MCF 10A (cell line): ENCODE results near the gene PPP1R16B. TPM values are rescaled to one million over a fixed set of nuclear protein-coding genes. Genes with fewer than 3 reads are reported as not detected.

Source experiments
- BruUV-seq: library from RNA; stranded (reverse); fragments of 400-500 nt; replicated peaks from 2 replicates; lab custom pipeline; 2021; lab: Mats Ljungman, UMichigan
- CTCF ChIA-PET: fragments of 300-600 bp; sonication (Branson Sonifier 250); formaldehyde crosslinking; extraction: SDS; loops from one replicate; lab custom pipeline; 2021; ENCODE audit warnings: antibody characterized with exemption, inconsistent platforms; lab: Yijun Ruan, JAX
- POLR2A ChIA-PET: fragments of 300-600, 350-650 bp; sonication (Branson Sonifier 250); formaldehyde crosslinking; extraction: SDS; loops from one replicate; lab custom pipeline; 2020; ENCODE audit warnings: antibody characterized with exemption, inconsistent platforms; lab: Yijun Ruan, JAX
- DNase-seq: peaks from one replicate; pipeline ENCODE4 v3.0.0-alpha.2; 2018; ENCODE audit not compliant: unreplicated experiment
- H3K27ac Mint-ChIP-seq: one replicate; pipeline ENCODE4 v1.8.0; 2022; ENCODE audit warnings: mild to moderate bottlenecking, low read depth, mixed read lengths; ENCODE audit not compliant: unreplicated experiment
- H3K27me3 Mint-ChIP-seq: one replicate; pipeline ENCODE4 v1.8.0; 2022; ENCODE audit warnings: mixed read lengths; ENCODE audit not compliant: insufficient read depth, unreplicated experiment
- H3K36me3 Mint-ChIP-seq: one replicate; pipeline ENCODE4 v1.8.0; 2022; ENCODE audit warnings: mild to moderate bottlenecking, moderate library complexity, mixed read lengths; ENCODE audit not compliant: insufficient read depth, unreplicated experiment
- H3K4me1 Mint-ChIP-seq: one replicate; pipeline ENCODE4 v1.8.0; 2022; ENCODE audit warnings: mixed read lengths; ENCODE audit not compliant: insufficient read depth, unreplicated experiment
- H3K4me3 Mint-ChIP-seq: one replicate; pipeline ENCODE4 v1.8.0; 2022; ENCODE audit warnings: mild to moderate bottlenecking, moderate library complexity, mixed read lengths; ENCODE audit not compliant: unreplicated experiment
- H3K9me3 Mint-ChIP-seq: one replicate; pipeline ENCODE4 v1.8.0; 2022; ENCODE audit warnings: mixed read lengths; ENCODE audit not compliant: unreplicated experiment
- intact Hi-C: fragments of 100-400 bp; cut with micrococcal nuclease; formaldehyde crosslinking; loops from 2 replicates; pipeline ENCODE4 v1.14.1; 2022
- total RNA-seq: library from RNA; stranded (reverse); gene quantifications from 2 replicates; pipeline ENCODE4 v1.2.3, GENCODE V29; 2022
- TF ChIP-seq, protein P1 (sequence below): fragments of 200-600 bp; IDR thresholded peaks from one replicate; pipeline ENCODE4 v1.8.0; 2022; ENCODE audit warnings: antibody characterized with exemption, mild to moderate bottlenecking; ENCODE audit not compliant: unreplicated experiment

The PPP1R16B gene
- total RNA-seq, 1 experiment from 2014 or later: not detected

DNA sequence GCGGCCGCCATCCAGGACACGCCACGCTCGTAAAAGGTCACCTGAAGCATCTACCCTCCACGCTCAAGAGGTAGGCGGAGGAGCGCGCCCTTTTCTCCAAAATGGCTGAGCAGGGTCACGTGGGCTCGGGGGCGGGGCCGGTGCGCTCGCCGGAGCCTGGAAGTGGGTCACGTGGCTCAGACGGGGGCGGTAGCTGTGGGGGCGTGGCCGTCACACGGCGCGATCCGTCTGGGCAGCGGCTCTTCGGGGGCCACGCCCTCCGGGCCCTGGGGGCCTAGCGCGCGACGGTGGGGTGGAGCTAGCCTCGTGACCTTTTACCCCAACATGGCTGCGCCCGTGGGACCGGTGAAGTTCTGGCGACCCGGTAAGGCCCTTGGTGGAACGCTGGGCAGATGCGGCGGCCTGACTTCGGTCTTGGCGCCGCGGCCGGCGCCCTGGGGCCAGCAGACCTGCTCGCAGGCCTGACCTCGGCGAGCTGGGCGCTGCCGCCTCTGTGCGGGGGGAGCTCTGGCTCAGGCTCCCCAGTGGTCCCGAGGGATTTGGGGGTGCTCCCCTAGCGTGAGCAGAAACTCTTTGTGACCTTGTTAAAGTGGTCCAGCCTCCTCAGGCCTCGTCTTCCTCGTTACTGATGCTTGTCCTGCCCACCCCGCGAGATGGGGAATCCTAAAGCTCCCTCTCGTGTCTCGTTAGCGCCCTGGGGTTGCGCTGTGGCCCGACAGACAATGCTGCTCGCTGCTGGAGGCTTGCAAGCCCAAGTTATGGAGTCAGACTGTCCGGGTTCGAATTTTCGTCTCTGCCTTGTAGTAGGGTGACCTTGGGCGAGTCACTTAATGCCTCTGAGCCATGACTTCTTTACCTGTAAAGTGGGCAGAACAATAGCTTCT lies 156.8 kb downstream of the PPP1R16B start, which contains the start of gene DHX35:
Gene DHX35, plus strand, starts transcription at position 301 of the 884 bp plus-strand sequence. Its CDS starts 24 bp downstream, at position 325.
- ChIA-PET CTCF (interaction anchor here (0.6 to 7.8 kb wide), 35 partner anchors 9 to 389 kb away, joined by 3 to 83 read pairs (median 5); partner anchors contain the start of genes ACTR5 and FAM83D), POLR2A (interaction anchor here (0.6 to 6.0 kb wide), 32 partner anchors 8 to 423 kb away, joined by 3 to 88 read pairs (median 6); partner anchors contain the start of genes ACTR5 and FAM83D)
- Mint-ChIP-seq H3K36me3 (no peaks in the 10 kb centered on the region), H3K27me3 (no peaks in the 10 kb centered on the region), H3K27ac (peak within 1 kb of the TSS; percentile 93), H3K9me3 (no peaks in the 10 kb centered on the region), H3K4me3 (peak within 1 kb of the TSS; percentile 93), H3K4me1 (peaks cover 19% of the 10 kb centered on the region)
- intact Hi-C loops: loop anchor here (2.0 kb wide), 2 partner anchors 35 to 87 kb away; partner anchors contain the start of gene FAM83D
- DNase-seq: peak; percentile 95
- TF ChIP-seq, protein P1, sequence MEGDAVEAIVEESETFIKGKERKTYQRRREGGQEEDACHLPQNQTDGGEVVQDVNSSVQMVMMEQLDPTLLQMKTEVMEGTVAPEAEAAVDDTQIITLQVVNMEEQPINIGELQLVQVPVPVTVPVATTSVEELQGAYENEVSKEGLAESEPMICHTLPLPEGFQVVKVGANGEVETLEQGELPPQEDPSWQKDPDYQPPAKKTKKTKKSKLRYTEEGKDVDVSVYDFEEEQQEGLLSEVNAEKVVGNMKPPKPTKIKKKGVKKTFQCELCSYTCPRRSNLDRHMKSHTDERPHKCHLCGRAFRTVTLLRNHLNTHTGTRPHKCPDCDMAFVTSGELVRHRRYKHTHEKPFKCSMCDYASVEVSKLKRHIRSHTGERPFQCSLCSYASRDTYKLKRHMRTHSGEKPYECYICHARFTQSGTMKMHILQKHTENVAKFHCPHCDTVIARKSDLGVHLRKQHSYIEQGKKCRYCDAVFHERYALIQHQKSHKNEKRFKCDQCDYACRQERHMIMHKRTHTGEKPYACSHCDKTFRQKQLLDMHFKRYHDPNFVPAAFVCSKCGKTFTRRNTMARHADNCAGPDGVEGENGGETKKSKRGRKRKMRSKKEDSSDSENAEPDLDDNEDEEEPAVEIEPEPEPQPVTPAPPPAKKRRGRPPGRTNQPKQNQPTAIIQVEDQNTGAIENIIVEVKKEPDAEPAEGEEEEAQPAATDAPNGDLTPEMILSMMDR: no peak
- BruUV-seq: no TSS peak

DNA sequence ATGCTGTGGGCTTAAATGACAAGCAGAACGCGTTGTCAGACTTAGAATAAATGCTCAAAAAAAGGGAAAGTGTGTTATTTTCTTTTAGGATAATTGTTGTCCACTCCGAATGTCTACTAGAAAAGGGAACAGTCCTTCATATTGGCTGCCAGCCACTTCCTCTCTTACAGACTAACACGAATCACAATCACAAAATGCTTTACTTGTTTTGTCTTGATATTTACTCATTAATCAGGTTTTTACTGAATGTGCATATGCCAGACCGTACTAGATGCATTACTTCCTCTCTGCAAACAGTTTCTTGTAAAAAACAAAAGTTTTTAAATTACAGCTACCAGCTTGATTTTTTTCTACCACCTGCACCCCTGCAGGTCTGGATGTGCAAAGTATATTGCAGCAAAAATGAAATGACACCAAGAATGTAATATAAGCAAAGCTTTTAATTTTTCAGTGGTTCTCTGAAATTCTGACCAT lies 157.5 kb downstream of the PPP1R16B start:
- no peaks in the 10 kb centered on the region for H3K27me3 Mint-ChIP-seq
- no peak for DNase-seq
- peak overlapping the region; percentile 93 for H3K27ac Mint-ChIP-seq
- no peaks in the 10 kb centered on the region for H3K9me3 Mint-ChIP-seq
- peaks cover 19% of the 10 kb centered on the region for H3K4me1 Mint-ChIP-seq
- peaks cover 2% of the 10 kb centered on the region for H3K36me3 Mint-ChIP-seq
- intact Hi-C loops: loop anchor here (2.0 kb wide), 2 partner anchors 36 to 86 kb away; partner anchors contain the start of gene FAM83D
- TSS peak; percentile 53 for BruUV-seq
- H3K4me3 Mint-ChIP-seq: peak overlapping the region; percentile 93
- POLR2A ChIA-PET: interaction anchor here (0.6 to 6.0 kb wide), 30 partner anchors 8 to 224 kb away, joined by 3 to 88 read pairs (median 6); partner anchors contain the start of genes ACTR5 and FAM83D
- CTCF ChIA-PET: interaction anchor here (0.6 to 7.8 kb wide), 24 partner anchors 10 to 388 kb away, joined by 3 to 83 read pairs (median 5); partner anchors contain the start of genes ACTR5 and FAM83D
- TF ChIP-seq, protein P1: no peak

DNA sequence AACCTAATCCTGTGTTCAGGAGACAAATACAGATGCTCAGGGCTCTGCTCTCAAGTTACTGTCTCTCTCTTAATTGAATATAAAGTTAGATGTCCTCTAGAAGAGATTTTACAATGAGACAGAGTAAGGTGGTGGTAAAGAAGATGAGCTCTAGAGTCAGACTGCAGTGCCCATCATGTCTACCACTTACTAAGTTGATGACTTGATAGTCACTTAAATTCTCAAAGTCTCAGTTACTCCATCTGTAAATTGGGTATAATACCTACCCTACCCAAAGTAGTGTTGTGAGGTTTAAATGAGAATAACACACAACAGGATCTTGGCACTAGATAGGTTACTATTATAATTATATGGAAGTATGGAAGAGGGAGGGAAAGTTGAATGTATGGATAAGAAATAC lies 158.2 kb downstream of the PPP1R16B start:
- Mint-ChIP-seq H3K27me3 (no peaks in the 10 kb centered on the region), H3K27ac (no peak overlapping the region), H3K36me3 (peaks cover 5% of the 10 kb centered on the region), H3K4me1 (peaks cover 19% of the 10 kb centered on the region), H3K9me3 (no peaks in the 10 kb centered on the region), H3K4me3 (no peak overlapping the region)
- ChIA-PET POLR2A (interaction anchor here (0.6 to 6.0 kb wide), 16 partner anchors 9 to 215 kb away, joined by 3 to 88 read pairs (median 9); partner anchors contain the start of genes ACTR5 and FAM83D), CTCF (interaction anchor here (0.6 to 7.8 kb wide), 14 partner anchors 9 to 316 kb away, joined by 3 to 83 read pairs (median 4); partner anchors contain the start of gene FAM83D)
- DNase-seq: no peak
- TF ChIP-seq, protein P1: no peak
- intact Hi-C loops: loop anchor here (2.0 kb wide), 2 partner anchors 37 to 85 kb away; partner anchors contain the start of gene FAM83D
- no TSS peak for BruUV-seq
